Heart left ventricle (tissue), 16 donors: ENCODE measurements around the gene TARBP2. TPM values are rescaled to one million over a fixed set of nuclear protein-coding genes. Genes with fewer than 3 reads are reported as not detected.
A peak's percentile ranks its signal among the peaks of the same experiment; 100 is the strongest.

Source experiments
- ATAC-seq, 4 donors: fragments of 200-7000 bp; cut with Tn5 transposase; one replicate each; pipeline ENCODE4 v1.9.1; 2020 to 2022; ENCODE audit warnings: moderate library complexity in 4 of 4, mild to moderate bottlenecking in 3 of 4, moderate number of reproducible peaks in 1 of 4
- DNase-seq, 5 donors: peaks; one replicate each; pipeline ENCODE4 v3.0.0-alpha.2; 2020
- H3K27ac ChIP-seq, 12 donors: fragments of 200-600 bp; sonication (generic) in 4 of 12; one replicate each; pipeline versions ENCODE4 v1.5.0 to v1.8.0; 2016 to 2022; ENCODE audit warnings: mild to moderate bottlenecking in 2 of 12
- H3K27me3 ChIP-seq, 9 donors: fragments of 200-600 bp; sonication (generic) in 2 of 9; one replicate each; pipeline versions ENCODE4 v1.5.1 to v1.8.0; 2016 to 2022; ENCODE audit warnings: mild to moderate bottlenecking in 3 of 9
- H3K36me3 ChIP-seq, 9 donors: fragments of 200-600 bp; sonication (generic) in 2 of 9; one replicate each; pipeline versions ENCODE4 v1.5.0 to v1.8.0; 2018 to 2022; ENCODE audit warnings: mild to moderate bottlenecking in 2 of 9
- H3K4me1 ChIP-seq, 12 donors: fragments of 200-600 bp; sonication (generic) in 4 of 12; one replicate each; pipeline versions ENCODE4 v1.5.0 to v1.8.0; 2016 to 2022; ENCODE audit warnings: mild to moderate bottlenecking in 3 of 12
- H3K4me3 ChIP-seq, 12 donors: fragments of 200-600 bp; sonication (generic) in 4 of 12; one replicate each; pipeline versions ENCODE4 v1.5.0 to v1.8.0; 2017 to 2022; ENCODE audit warnings: mild to moderate bottlenecking in 9 of 12, moderate library complexity in 4 of 12
- H3K9me3 ChIP-seq, 12 donors: fragments of 200-600 bp; sonication (generic) in 4 of 12; one replicate each; pipeline versions ENCODE4 v1.5.0 to v1.8.0; 2016 to 2022; ENCODE audit warnings: mild to moderate bottlenecking in 1 of 12
- CTCF ChIP-seq, 12 donors: fragments of 200-600 bp; sonication (generic) in 4 of 12; IDR thresholded peaks; one replicate each; pipeline versions ENCODE4 v1.5.0 to v1.8.0; 2018 to 2022; ENCODE audit warnings: antibody characterized with exemption in 12 of 12, mild to moderate bottlenecking in 5 of 12
- POLR2A ChIP-seq, 2 donors: fragments of 450-650 bp; IDR thresholded peaks; one replicate each; pipeline ENCODE4 v1.6.1; 2017; ENCODE audit warnings: antibody characterized with exemption in 2 of 2, mild to moderate bottlenecking in 2 of 2, moderate library complexity in 2 of 2
- WGBS, 4 donors: extraction: QIAGEN DNeasy Blood & Tissue Kit in 2 of 4; methylation state at CpG; one replicate each; pipeline versions ENCODE4 v1.1.5 to v1.1.7; 2013 to 2018; 5-methylcytosine and 5-hydroxymethylcytosine counted together
- intact Hi-C, 10 donors: fragments of 100-400 bp; cut with DNase I; formaldehyde crosslinking; loops; one replicate each; pipeline versions ENCODE4 v1.11.1 to v1.14.2; 2022
- polyA plus RNA-seq, 2 donors: library from polyadenylated mRNA; stranded (reverse); fragments of 200-250 nt; gene quantifications; one replicate each; pipeline ENCODE4 v1.2.3, GENCODE V29; 2013
- total RNA-seq, 9 donors: library from RNA; depleted of rRNA in 2 of 9; stranded (reverse); fragments of >200 nt in 2 of 9; fragmentation: NEBNext Ultra II Directional in 3 of 9; extraction: Animal tissue kit (Norgen Biotek cat#: 25700) in 3 of 9; gene quantifications; one replicate each; pipeline versions ENCODE4 v1.1.0 to v1.2.4, GENCODE V29; 2016 to 2023
- donor health status: ischemic (EF 13 %, LVEDD 7.1; RV severe dilation, severe dysfunction).
- donor health status: healthy with polysubstance abuse.
- donor health status: DM: no; HTN: yes; CAD: no.
- donor health status: DM: no; HTN: no; CAD: no.
- donor health status: ischemic (EF 25% LVEDD 6.9; RV normal size, moderate dysfunction).
- donor health status: ischemic (EF 25% LVEDD 5.7; RV mildly dilated, moderate dysfunction).
- donor health status: healthy.
- donor health status: DM: yes; HTN: yes; CAD: no.
- donor health status: ischemic (EF 35%, LVEDD 5.7; RV mildly dilated, moderate dysfunction).
- donor health status: nonischemic (EF 11% LVEDD 7.7; RV severe dilation, severe dysfunction).
- donor health status: DM: yes; HTN: yes; CAD: no.
- donor health status: PGD.
- donor health status: ischemic (EF 29% LVEDD 5.4; RV normal size, mild dysfunction).
- donor health status: nonischemic (EF 23%, LVEDD 6.1; RV moderate dilation, normal function).

The TARBP2 gene
- total and polyA plus RNA-seq, 11 donors, result 7.8 to 23.5 (median 11.9) TPM

- WGBS, 4 donors, result 61 to 75% (median 70%) methylated on average over 9 of the region's 9 CpGs
- Histone ChIP-seq H3K36me3 (peaks cover 0 to 99% (median 90%) of the 10 kb centered on the region in 9 donors), H3K27ac (peak overlapping the region in 2 of 12 donors; percentile 0 to 31), H3K9me3 (no peaks in the 10 kb centered on the region), H3K4me1 (peaks cover 0 to 31% (median 11%) of the 10 kb centered on the region in 12 donors), H3K27me3 (no peaks in the 10 kb centered on the region), H3K4me3 (no peak overlapping the region)
- TF ChIP-seq CTCF (IDR thresholded peaks at IDR 0.05), result no peak
- no peak for TF ChIP-seq POLR2A (IDR thresholded peaks at IDR 0.05)
- DNase-seq (no peak), ATAC-seq (peak in 2 of 4 donors; percentile 3 to 12)
- intact Hi-C loops, result no loop called here
Measured at GRCh38 chr12:53483225-53483978, 17.7 kb upstream of the TARBP2 start.

DNA sequence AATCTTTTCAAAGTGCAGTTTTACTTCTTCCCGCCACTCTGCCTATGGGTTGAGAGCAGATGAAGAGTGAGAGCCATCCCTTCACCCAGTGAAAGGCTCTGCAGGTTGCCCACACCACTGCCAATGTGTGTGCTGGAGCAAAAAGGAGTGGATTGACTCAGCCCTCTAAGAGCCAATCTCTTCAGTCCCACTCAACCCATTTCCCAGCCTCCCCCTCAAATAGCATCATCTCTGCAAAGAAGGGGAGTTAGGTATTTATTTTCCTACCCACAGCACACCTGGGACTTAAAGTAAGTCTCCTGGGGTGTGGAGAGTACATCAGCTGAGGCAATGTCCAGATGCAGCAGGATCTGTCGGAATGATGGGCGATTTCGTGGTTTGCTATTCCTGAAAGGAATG is 17.1 kb upstream of the TARBP2 start:
- WGBS, 4 donors, result 89 to 94% (median 91%) methylated on average over 4 of the region's 4 CpGs
- no peak overlapping the region for H3K27ac ChIP-seq
- intact Hi-C loops, result no loop called here
- DNase-seq, result no peak
- no peaks in the 10 kb centered on the region for H3K27me3 ChIP-seq
- H3K36me3 ChIP-seq, result peaks cover 0 to 95% (median 84%) of the 10 kb centered on the region in 9 donors
- peaks cover 0 to 26% (median 7%) of the 10 kb centered on the region in 12 donors for H3K4me1 ChIP-seq
- H3K9me3 ChIP-seq, result no peaks in the 10 kb centered on the region
- ATAC-seq, result no peak
- no peak for TF ChIP-seq CTCF (IDR thresholded peaks at IDR 0.05)
- no peak for TF ChIP-seq POLR2A (IDR thresholded peaks at IDR 0.05)
- no peak overlapping the region for H3K4me3 ChIP-seq

DNA sequence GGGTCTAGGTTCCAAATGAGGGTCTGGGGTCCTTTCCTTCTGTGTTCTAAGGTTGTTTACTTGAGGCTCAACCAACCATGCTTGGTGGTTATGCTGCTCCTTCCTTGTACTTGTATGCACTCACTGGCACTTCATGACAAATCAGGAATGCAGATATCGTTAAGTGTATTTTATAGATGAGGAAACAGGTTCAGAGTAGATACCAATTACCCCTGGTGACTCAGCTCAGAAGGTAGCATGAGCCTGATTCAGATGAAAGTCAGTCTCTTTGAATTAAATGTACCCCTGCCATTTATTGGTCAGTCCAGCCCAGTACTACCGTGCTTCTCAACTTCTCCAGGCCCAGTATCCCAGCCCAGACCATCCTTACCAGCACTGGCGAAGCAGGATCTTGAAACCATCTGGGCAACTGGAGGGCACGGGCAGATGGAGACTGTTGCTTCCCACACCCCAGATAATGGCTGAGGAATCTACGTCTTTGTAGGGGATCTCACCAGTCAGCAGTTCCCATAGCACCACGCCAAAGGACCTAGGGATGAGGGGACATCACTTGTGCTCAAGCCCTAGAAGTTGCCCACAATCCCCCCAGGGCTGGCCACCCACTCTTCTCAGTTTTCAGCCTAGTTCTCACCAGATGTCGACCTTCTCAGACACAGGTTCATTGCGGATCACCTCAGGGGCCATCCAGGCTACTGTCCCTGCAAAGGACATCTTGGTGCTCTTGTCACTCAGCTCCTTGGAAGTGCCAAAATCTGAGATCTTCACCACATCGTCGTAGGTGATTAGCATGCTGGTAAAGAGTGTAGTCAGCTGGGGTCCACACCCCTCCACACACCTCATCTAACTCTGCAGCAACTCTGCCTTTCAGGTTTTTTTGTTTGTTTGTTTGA is 16.2 kb upstream of the TARBP2 start:
- DNase-seq, result no peak
- TF ChIP-seq POLR2A (IDR thresholded peaks at IDR 0.05) (no peak), CTCF (IDR thresholded peaks at IDR 0.05) (no peak)
- H3K4me1 ChIP-seq, result peaks cover 0 to 24% (median 7%) of the 10 kb centered on the region in 12 donors
- WGBS, 4 donors, result 78 to 89% (median 84%) methylated on average over 10 of the region's 10 CpGs
- no peak overlapping the region for H3K27ac ChIP-seq
- intact Hi-C loops, result no loop called here
- H3K4me3 ChIP-seq, result no peak overlapping the region
- H3K9me3 ChIP-seq, result no peaks in the 10 kb centered on the region
- H3K36me3 ChIP-seq, result peaks cover 0 to 86% (median 76%) of the 10 kb centered on the region in 9 donors
- H3K27me3 ChIP-seq, result no peaks in the 10 kb centered on the region
- ATAC-seq, result no peak
